ENCODE results near the gene URB1. TPM values are rescaled to one million over a fixed set of nuclear protein-coding genes. Genes with fewer than 3 reads are reported as not detected.

URB1 gene
- total RNA-seq, 4 donors from 2014 or later, result 23.3 to 37.4 (median 24.9) TPM

- no peak overlapping the region for H3K4me3 ChIP-seq (ENCODE audit: low read depth, poor library complexity, severe bottlenecking)
- intact Hi-C loops (cut with DNase I; ENCODE audit: low total_unique reads), result no loop called here
- TF ChIP-seq POLR2A (IDR thresholded peaks at IDR 0.05) (no peak), CTCF (IDR thresholded peaks at IDR 0.05) (no peak)
- DNase-seq (ENCODE audit: low spot score in 2 of 2), result no peak
- WGBS, 2 donors, result 51 to 60% methylated on average over 5 of the region's 5 CpGs
Observed at GRCh38 chr21:32426066-32426465, 33.3 kb upstream of the URB1 start.

GRCh38 chr21:32425628-32426027 is 32.8 kb upstream of the URB1 start:
- intact Hi-C loops (cut with DNase I; ENCODE audit: low total_unique reads), result no loop called here
- no peak overlapping the region for H3K4me3 ChIP-seq (ENCODE audit: low read depth, poor library complexity, severe bottlenecking)
- WGBS, 2 donors, result 64 to 68% methylated on average over 4 of the region's 4 CpGs
- DNase-seq (ENCODE audit: low spot score in 2 of 2), result no peak
- no peak for TF ChIP-seq POLR2A (IDR thresholded peaks at IDR 0.05)
- no peak for TF ChIP-seq CTCF (IDR thresholded peaks at IDR 0.05)

GRCh38 chr21:32424674-32425073 is 31.9 kb upstream of the URB1 start:
- 87 to 88% methylated on average over 5 of the region's 5 CpGs for WGBS, 2 donors

GRCh38 chr21:32424191-32424535 is 31.4 kb upstream of the URB1 start:
- intact Hi-C loops (cut with DNase I; ENCODE audit: low total_unique reads), result no loop called here
- WGBS, 2 donors, result 65 to 88% methylated on average over 2 of the region's 2 CpGs
- TF ChIP-seq POLR2A (IDR thresholded peaks at IDR 0.05), result no peak
- no peak for TF ChIP-seq CTCF (IDR thresholded peaks at IDR 0.05)
- no peak overlapping the region for H3K4me3 ChIP-seq (ENCODE audit: low read depth, poor library complexity, severe bottlenecking)
- DNase-seq (ENCODE audit: low spot score in 2 of 2), result no peak

More at GRCh38 chr21:32424674-32425073, 31.9 kb upstream of the URB1 start:
- intact Hi-C loops (cut with DNase I; ENCODE audit: low total_unique reads), result no loop called here
- no peak for TF ChIP-seq CTCF (IDR thresholded peaks at IDR 0.05)
- TF ChIP-seq POLR2A (IDR thresholded peaks at IDR 0.05), result no peak
- no peak overlapping the region for H3K4me3 ChIP-seq (ENCODE audit: low read depth, poor library complexity, severe bottlenecking)
- no peak for DNase-seq (ENCODE audit: low spot score in 2 of 2)

- no peak for TF ChIP-seq CTCF (IDR thresholded peaks at IDR 0.05)
- no peak for TF ChIP-seq POLR2A (IDR thresholded peaks at IDR 0.05)
- no peak overlapping the region for H3K4me3 ChIP-seq (ENCODE audit: low read depth, poor library complexity, severe bottlenecking)
- WGBS, 2 donors, result 79 to 81% methylated on average over 9 of the region's 9 CpGs
- DNase-seq (ENCODE audit: low spot score in 2 of 2), result no peak
- intact Hi-C loops (cut with DNase I; ENCODE audit: low total_unique reads), result no loop called here
Observed at GRCh38 chr21:32423320-32424190, 30.7 kb upstream of the URB1 start.

- no peak overlapping the region for H3K4me3 ChIP-seq (ENCODE audit: low read depth, poor library complexity, severe bottlenecking)
- intact Hi-C loops (cut with DNase I; ENCODE audit: low total_unique reads), result no loop called here
- DNase-seq (ENCODE audit: low spot score in 2 of 2), result no peak
- TF ChIP-seq CTCF (IDR thresholded peaks at IDR 0.05) (no peak), POLR2A (IDR thresholded peaks at IDR 0.05) (no peak)
- 96 to 100% methylated on average over 2 of the region's 2 CpGs for WGBS, 2 donors
Observed at GRCh38 chr21:32422064-32422463, 29.3 kb upstream of the URB1 start.

Data from lower leg skin (tissue), 4 donors.